Inferior parietal cortex (tissue), 1 donor: ENCODE data around the gene HNRNPA2B1.

Source experiments
- DNase-seq: peaks from one replicate; pipeline ENCODE4 v3.0.0-alpha.2; 2016; ENCODE audit errors: extremely low spot score

HNRNPA2B1 gene

GRCh38 chr7:26147030-26147429 is 53.5 kb downstream of the HNRNPA2B1 start:
- no peak for DNase-seq

- no peak for DNase-seq
Measured at GRCh38 chr7:26145238-26145637, 55.3 kb downstream of the HNRNPA2B1 start.

GRCh38 chr7:26144184-26145080 is 56.1 kb downstream of the HNRNPA2B1 start:
- no peak for DNase-seq

- DNase-seq, result no peak
Measured at GRCh38 chr7:26143298-26144048, 57.1 kb downstream of the HNRNPA2B1 start.

- no peak for DNase-seq
Measured at GRCh38 chr7:26141077-26141476, 59.5 kb downstream of the HNRNPA2B1 start.

- no peak for DNase-seq
Measured at GRCh38 chr7:26140380-26140779, 60.2 kb downstream of the HNRNPA2B1 start.
